MM.1S (cell line): Measurements from ENCODE around the gene SUGP2.

ENCODE experiments used
- EZH2phosphoT487 ChIP-seq: fragments of 300-600 bp; sonication (generic); IDR thresholded peaks from 2 replicates; pipeline ENCODE4 v1.6.1; 2018; ENCODE audit warnings: antibody characterized with exemption, low read length
- TF ChIP-seq, protein P1 (sequence below): fragments of 300-600 bp; sonication (generic); IDR thresholded peaks from 2 replicates; pipeline ENCODE4 v1.5.1; 2016; ENCODE audit warnings: antibody characterized with exemption, low read length, mixed read lengths

DNA sequence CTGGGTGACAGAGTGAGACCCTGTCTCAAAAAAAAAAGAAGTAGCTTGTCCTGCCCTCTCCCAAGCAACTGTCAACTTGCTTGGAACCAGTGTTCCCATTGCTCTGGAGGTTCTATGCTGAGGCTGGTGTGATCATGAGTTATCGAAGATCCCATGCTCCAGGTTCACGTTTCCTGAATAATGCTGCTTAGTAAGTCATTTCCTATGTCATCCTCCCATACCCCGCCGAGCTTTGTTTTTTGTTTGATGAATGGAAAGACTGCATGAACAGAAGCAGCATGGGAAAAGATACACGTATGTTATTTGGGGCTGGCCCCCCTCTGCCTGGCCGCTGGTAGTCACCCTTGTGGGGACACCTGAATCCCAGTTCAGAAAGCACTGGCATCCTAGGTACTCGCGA, 41.8 kb upstream of the SUGP2 start:
- TF ChIP-seq EZH2phosphoT487, result no peak
- TF ChIP-seq, protein P1, sequence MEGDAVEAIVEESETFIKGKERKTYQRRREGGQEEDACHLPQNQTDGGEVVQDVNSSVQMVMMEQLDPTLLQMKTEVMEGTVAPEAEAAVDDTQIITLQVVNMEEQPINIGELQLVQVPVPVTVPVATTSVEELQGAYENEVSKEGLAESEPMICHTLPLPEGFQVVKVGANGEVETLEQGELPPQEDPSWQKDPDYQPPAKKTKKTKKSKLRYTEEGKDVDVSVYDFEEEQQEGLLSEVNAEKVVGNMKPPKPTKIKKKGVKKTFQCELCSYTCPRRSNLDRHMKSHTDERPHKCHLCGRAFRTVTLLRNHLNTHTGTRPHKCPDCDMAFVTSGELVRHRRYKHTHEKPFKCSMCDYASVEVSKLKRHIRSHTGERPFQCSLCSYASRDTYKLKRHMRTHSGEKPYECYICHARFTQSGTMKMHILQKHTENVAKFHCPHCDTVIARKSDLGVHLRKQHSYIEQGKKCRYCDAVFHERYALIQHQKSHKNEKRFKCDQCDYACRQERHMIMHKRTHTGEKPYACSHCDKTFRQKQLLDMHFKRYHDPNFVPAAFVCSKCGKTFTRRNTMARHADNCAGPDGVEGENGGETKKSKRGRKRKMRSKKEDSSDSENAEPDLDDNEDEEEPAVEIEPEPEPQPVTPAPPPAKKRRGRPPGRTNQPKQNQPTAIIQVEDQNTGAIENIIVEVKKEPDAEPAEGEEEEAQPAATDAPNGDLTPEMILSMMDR, result no peak
